Glutamatergic neuron (in vitro differentiated cells): Measurements from ENCODE around the gene MED13L. TPM values are rescaled to one million over a fixed set of nuclear protein-coding genes. Genes with fewer than 3 reads are reported as not detected.

Experiments
- DNase-seq: peaks from one replicate; pipeline ENCODE4 v3.0.0; 2022
- H3K27ac Mint-ChIP-seq: one replicate; pipeline ENCODE4 v1.8.0; 2020; ENCODE audit warnings: mild to moderate bottlenecking, mixed read lengths, inconsistent platforms; ENCODE audit not compliant: unreplicated experiment
- H3K27me3 Mint-ChIP-seq: one replicate; pipeline ENCODE4 v1.8.0; 2020; ENCODE audit warnings: mild to moderate bottlenecking, moderate library complexity, mixed read lengths, inconsistent platforms; ENCODE audit not compliant: unreplicated experiment
- H3K36me3 Mint-ChIP-seq: one replicate; pipeline ENCODE4 v1.8.0; 2020; ENCODE audit warnings: mild to moderate bottlenecking, mixed read lengths, inconsistent platforms; ENCODE audit not compliant: unreplicated experiment
- H3K4me1 Mint-ChIP-seq: one replicate; pipeline ENCODE4 v1.8.0; 2020; ENCODE audit warnings: mild to moderate bottlenecking, low read depth, mixed read lengths, inconsistent platforms; ENCODE audit not compliant: unreplicated experiment
- H3K4me3 Mint-ChIP-seq: one replicate; pipeline ENCODE4 v1.8.0; 2020; ENCODE audit warnings: mild to moderate bottlenecking, mixed read lengths, inconsistent platforms; ENCODE audit not compliant: unreplicated experiment
- H3K9me3 Mint-ChIP-seq: one replicate; pipeline ENCODE4 v1.8.0; 2020; ENCODE audit warnings: mild to moderate bottlenecking, moderate library complexity, mixed read lengths, inconsistent platforms; ENCODE audit not compliant: unreplicated experiment
- total RNA-seq: library from RNA; stranded (reverse); fragmentation: NEBNext Ultra II Directional; extraction: Animal tissue kit (Norgen Biotek cat#: 25700); gene quantifications from one replicate; pipeline ENCODE4 v1.2.1, GENCODE V29; 2021; ENCODE audit not compliant: unreplicated experiment
- TF ChIP-seq, protein P1 (sequence below): fragments of 200-600 bp; sonication (generic); IDR thresholded peaks from one replicate; pipeline ENCODE4 v1.5.0; 2021; ENCODE audit not compliant: partially characterized antibody, unreplicated experiment

The MED13L gene
- total RNA-seq, 1 donor from 2014 or later = 95.5 TPM

DNA sequence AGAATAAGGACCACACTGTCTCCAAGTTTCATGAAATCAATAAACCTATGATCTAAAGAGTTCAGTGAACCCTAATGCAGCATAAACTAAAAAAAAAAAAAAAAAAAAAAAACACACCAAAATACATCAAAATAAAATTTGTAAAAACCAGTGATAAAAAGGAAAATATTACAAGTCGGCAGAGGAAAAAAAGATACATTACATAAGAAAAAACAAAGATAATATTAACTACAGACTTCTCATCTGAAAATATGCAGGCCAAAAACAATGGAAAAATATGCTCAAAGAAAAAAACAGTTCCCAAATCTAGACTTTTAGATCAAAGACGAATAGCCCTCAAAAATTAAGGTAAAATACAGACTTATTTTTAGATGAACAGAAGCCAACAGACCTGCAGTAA is 27.6 kb downstream of the MED13L start:
- TF ChIP-seq, protein P1, sequence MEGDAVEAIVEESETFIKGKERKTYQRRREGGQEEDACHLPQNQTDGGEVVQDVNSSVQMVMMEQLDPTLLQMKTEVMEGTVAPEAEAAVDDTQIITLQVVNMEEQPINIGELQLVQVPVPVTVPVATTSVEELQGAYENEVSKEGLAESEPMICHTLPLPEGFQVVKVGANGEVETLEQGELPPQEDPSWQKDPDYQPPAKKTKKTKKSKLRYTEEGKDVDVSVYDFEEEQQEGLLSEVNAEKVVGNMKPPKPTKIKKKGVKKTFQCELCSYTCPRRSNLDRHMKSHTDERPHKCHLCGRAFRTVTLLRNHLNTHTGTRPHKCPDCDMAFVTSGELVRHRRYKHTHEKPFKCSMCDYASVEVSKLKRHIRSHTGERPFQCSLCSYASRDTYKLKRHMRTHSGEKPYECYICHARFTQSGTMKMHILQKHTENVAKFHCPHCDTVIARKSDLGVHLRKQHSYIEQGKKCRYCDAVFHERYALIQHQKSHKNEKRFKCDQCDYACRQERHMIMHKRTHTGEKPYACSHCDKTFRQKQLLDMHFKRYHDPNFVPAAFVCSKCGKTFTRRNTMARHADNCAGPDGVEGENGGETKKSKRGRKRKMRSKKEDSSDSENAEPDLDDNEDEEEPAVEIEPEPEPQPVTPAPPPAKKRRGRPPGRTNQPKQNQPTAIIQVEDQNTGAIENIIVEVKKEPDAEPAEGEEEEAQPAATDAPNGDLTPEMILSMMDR = no peak
- Mint-ChIP-seq H3K4me3 (no peak overlapping the region), H3K4me1 (peaks cover 21% of the 10 kb centered on the region), H3K36me3 (no peaks in the 10 kb centered on the region), H3K9me3 (peaks cover 7% of the 10 kb centered on the region), H3K27ac (no peak overlapping the region), H3K27me3 (no peaks in the 10 kb centered on the region)
- DNase-seq = no peak

DNA sequence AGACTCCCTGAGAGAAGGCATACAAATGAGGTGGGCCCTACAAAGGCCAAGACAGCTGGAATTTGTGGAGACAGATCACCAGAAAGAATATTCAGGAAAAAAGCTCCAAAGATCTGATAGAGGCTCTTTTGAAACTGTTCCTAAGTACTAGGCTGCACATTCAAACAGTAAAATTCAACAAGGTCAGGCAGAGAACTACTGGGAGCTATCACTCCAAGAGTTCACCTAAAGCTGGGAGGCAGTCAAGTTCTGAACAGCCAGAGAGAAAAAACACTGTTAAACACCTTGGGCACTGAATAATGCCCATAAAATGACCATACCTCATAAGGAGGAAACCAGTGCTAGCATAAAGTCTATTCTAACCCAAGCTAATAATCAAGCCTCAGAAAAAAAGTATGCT is 28.6 kb downstream of the MED13L start:
- H3K27ac Mint-ChIP-seq = peak overlapping the region; percentile 8
- no peak for DNase-seq
- H3K36me3 Mint-ChIP-seq = no peaks in the 10 kb centered on the region
- peaks cover 22% of the 10 kb centered on the region for H3K4me1 Mint-ChIP-seq
- TF ChIP-seq, protein P1 = no peak
- no peak overlapping the region for H3K4me3 Mint-ChIP-seq
- no peaks in the 10 kb centered on the region for H3K27me3 Mint-ChIP-seq
- H3K9me3 Mint-ChIP-seq = peaks cover 7% of the 10 kb centered on the region

DNA sequence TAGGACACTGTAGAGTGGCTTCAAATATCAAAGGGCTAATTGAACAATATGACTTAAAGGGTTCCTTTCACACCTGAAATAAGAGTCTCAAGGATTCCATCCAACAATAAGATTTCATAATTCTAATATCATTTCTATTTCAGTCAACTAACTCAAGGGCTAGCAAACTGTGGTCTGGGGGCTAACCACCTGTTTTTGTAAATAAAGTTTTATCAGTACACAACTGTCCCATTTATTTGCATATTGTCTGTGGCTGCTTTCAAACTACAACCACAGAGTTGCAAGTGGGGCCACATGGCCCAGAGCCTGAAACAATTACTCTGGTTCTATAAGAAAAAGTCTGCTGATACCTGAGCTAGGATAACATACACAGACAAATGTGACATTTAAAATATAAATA is 29.1 kb downstream of the MED13L start:
- peak overlapping the region; percentile 8 for H3K27ac Mint-ChIP-seq

DNA sequence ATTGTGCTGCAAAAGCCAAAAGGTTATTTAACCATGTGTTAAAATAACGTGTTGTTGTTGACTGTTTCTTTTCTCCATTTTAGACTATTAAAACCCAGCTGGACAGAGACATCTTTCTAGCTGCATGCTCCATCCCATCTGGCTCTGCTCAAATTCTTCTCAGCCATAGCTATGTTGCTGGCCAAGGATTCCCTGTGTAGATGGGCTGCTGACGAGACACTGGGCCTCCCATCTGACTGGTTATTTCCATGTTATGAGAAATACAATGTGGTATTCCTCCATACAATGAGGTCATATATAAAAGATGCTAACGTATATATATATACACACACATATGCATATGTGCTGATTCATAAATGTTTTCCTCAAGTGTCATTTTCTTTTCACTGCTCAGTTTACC is 30.1 kb downstream of the MED13L start:
- Mint-ChIP-seq H3K27me3 (no peaks in the 10 kb centered on the region), H3K36me3 (no peaks in the 10 kb centered on the region), H3K9me3 (peaks cover 5% of the 10 kb centered on the region), H3K4me3 (no peak overlapping the region), H3K4me1 (peaks cover 22% of the 10 kb centered on the region), H3K27ac (no peak overlapping the region)
- no peak for DNase-seq
- TF ChIP-seq, protein P1 = no peak

More for the DNA sequence above, 29.1 kb downstream of the MED13L start:
- TF ChIP-seq, protein P1 = no peak
- H3K4me3 Mint-ChIP-seq = no peak overlapping the region
- peaks cover 22% of the 10 kb centered on the region for H3K4me1 Mint-ChIP-seq
- no peaks in the 10 kb centered on the region for H3K27me3 Mint-ChIP-seq
- H3K36me3 Mint-ChIP-seq = no peaks in the 10 kb centered on the region
- H3K9me3 Mint-ChIP-seq = peaks cover 7% of the 10 kb centered on the region
- DNase-seq = no peak

DNA sequence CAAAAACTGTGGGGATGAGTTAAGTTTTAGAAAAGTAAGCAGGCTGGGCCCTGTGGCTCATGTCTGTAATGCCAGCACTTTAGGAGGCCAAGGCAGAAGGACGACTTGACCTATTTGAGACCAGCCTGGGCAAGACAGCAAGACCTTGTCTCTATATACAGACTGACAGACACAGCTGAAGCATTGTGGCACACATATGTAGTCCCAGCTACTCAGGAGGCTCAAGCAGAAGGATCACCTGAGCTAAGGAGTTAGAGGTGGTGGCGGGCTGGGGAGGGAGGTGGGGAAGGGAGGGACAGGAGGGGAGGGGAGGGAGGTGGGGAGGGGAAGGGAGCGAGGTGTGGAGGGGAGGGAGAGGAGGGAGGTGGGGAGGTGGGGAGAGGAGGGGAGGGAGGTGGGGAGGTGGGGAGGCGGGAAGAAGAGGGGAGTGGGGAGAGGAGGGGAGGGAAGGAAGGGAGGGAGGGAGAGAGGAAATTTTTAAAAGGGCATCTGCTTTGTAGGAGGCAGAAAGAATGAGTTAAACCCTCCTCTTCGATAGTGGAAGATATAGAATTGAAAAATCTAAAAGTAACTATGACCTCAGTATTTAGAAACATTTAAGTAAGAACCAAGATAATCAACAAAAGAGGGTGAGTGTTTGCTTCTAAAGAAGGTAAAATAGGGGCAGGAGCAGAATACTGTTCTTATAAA is 30.9 kb downstream of the MED13L start:
- no peaks in the 10 kb centered on the region for H3K36me3 Mint-ChIP-seq
- H3K27me3 Mint-ChIP-seq = no peaks in the 10 kb centered on the region
- H3K4me3 Mint-ChIP-seq = no peak overlapping the region
- peaks cover 5% of the 10 kb centered on the region for H3K9me3 Mint-ChIP-seq
- TF ChIP-seq, protein P1 = no peak
- peak overlapping the region; percentile 3 for H3K27ac Mint-ChIP-seq
- no peak for DNase-seq
- H3K4me1 Mint-ChIP-seq = peaks cover 22% of the 10 kb centered on the region
